SK-N-SH (cell line): ENCODE results near the gene MAP3K5. TPM values are rescaled to one million over a fixed set of nuclear protein-coding genes. Genes with fewer than 3 reads are reported as not detected.
A peak's percentile ranks its signal among the peaks of the same experiment; 100 is the strongest.

Source experiments
- CTCF ChIA-PET: fragments of 300-600, 350-600 bp; formaldehyde crosslinking; extraction: SDS; loops from one replicate; lab custom pipeline; 2021; lab: Yijun Ruan, JAX
- POLR2A ChIA-PET: fragments of 350-600 bp; sonication (Branson Sonifier 250); formaldehyde crosslinking; extraction: SDS; loops from one replicate; lab custom pipeline; 2020; ENCODE audit warnings: antibody characterized with exemption, inconsistent platforms; lab: Yijun Ruan, JAX
- DNase-seq: peaks from one replicate; pipeline ENCODE4 v3.0.0; 2012
- H2AFZ ChIP-seq: fragments of 200-600 bp; sonication (generic); 2 replicates; pipeline ENCODE4 v1.8.1; 2016; ENCODE audit warnings: antibody characterized with exemption, mild to moderate bottlenecking, low read depth
- H3F3A ChIP-seq: fragments of 200-600 bp; sonication (generic); replicated peaks from 2 replicates; pipeline ENCODE3; 2016; ENCODE audit warnings: antibody characterized with exemption, mild to moderate bottlenecking; ENCODE audit not compliant: insufficient read depth
- H3K27ac ChIP-seq, 2 experiments: fragments of 200-500 bp in 1 of 2; fragments of 200-600 bp in 1 of 2; sonication (Bioruptor generic) in 1 of 2; sonication (generic), shearing (Covaris generic) in 1 of 2; 2 replicates each; pipeline versions ENCODE4 v1.5.1 to v1.6.1; 2014 to 2016; ENCODE audit warnings: low read depth in 2 of 2, inconsistent platforms in 1 of 2, low read length in 1 of 2, mild to moderate bottlenecking in 1 of 2, mixed read lengths in 1 of 2
- H3K27me3 ChIP-seq: fragments of 200-600 bp; sonication (generic), shearing (Covaris generic); 2 replicates; pipeline ENCODE4 v1.6.1; 2016; ENCODE audit warnings: mixed run types; ENCODE audit not compliant: insufficient read depth
- H3K36me3 ChIP-seq, 2 experiments: fragments of 200-500 bp in 1 of 2; fragments of 200-600 bp in 1 of 2; sonication (Bioruptor generic) in 1 of 2; sonication (generic) in 1 of 2; replicated peaks in 1 of 2; 2 replicates each; pipeline versions ENCODE3 to v1.5.1; 2014 to 2016; ENCODE audit warnings: low read length in 1 of 2, mild to moderate bottlenecking in 1 of 2; ENCODE audit not compliant: insufficient read depth in 2 of 2, control insufficient read depth in 1 of 2
- H3K4me1 ChIP-seq, 2 experiments: fragments of 200-500 bp in 1 of 2; fragments of 200-600 bp in 1 of 2; sonication (Bioruptor generic) in 1 of 2; sonication (generic), shearing (Covaris generic) in 1 of 2; 2 replicates each; pipeline versions ENCODE4 v1.5.1 to v1.6.1; 2014 to 2016; ENCODE audit warnings: low read depth in 1 of 2, low read length in 1 of 2, mixed run types in 1 of 2; ENCODE audit not compliant: insufficient read depth in 2 of 2, control insufficient read depth in 1 of 2
- H3K4me2 ChIP-seq: fragments of 200-600 bp; sonication (generic), shearing (Covaris generic); 2 replicates; pipeline ENCODE4 v1.6.1; 2017; ENCODE audit warnings: mixed run types
- H3K4me3 ChIP-seq, 2 experiments: fragments of 200-500 bp in 1 of 2; fragments of 200-600 bp in 1 of 2; sonication (Bioruptor generic) in 1 of 2; sonication (generic), shearing (Covaris generic) in 1 of 2; 2 replicates each; pipeline versions ENCODE4 v1.5.1 to v1.8.1; 2014 to 2016; ENCODE audit warnings: low read depth in 2 of 2, inconsistent platforms in 1 of 2, low read length in 1 of 2, mild to moderate bottlenecking in 1 of 2, mixed read lengths in 1 of 2, moderate library complexity in 1 of 2
- H3K79me2 ChIP-seq: fragments of 200-600 bp; sonication (generic); 2 replicates; pipeline ENCODE4 v1.8.1; 2017; ENCODE audit warnings: mild to moderate bottlenecking; ENCODE audit not compliant: insufficient read depth
- H3K9ac ChIP-seq: fragments of 200-600 bp; sonication (generic); 2 replicates; pipeline ENCODE4 v1.6.1; 2017; ENCODE audit warnings: mixed run types
- H3K9me2 ChIP-seq: fragments of 200-600 bp; sonication (generic); 2 replicates; pipeline ENCODE4 v1.6.1; 2017; ENCODE audit warnings: mixed run types
- H3K9me3 ChIP-seq: fragments of 200-600 bp; sonication (generic); 2 replicates; pipeline ENCODE4 v1.6.1; 2017; ENCODE audit warnings: mixed run types, mild to moderate bottlenecking, moderate library complexity
- H4K20me1 ChIP-seq: fragments of 200-600 bp; sonication (generic); 2 replicates; pipeline ENCODE4 v1.6.1; 2017; ENCODE audit warnings: mild to moderate bottlenecking, mixed run types; ENCODE audit not compliant: insufficient read depth
- CTCF ChIP-seq: fragments of 200-600 bp; sonication (generic); IDR thresholded peaks from 2 replicates; pipeline ENCODE4 v1.6.1; 2017; ENCODE audit warnings: antibody characterized with exemption, mild to moderate bottlenecking, moderate library complexity
- EP300 ChIP-seq, 2 experiments: IDR thresholded peaks; 2 replicates each; pipeline versions ENCODE4 v1.4.0 to v1.6.1; 2012; ENCODE audit warnings: borderline replicate concordance in 1 of 2, low read depth in 1 of 2, low read length in 1 of 2
- FOSL2 ChIP-seq: IDR thresholded peaks from 2 replicates; pipeline ENCODE4 v1.4.0; 2012; ENCODE audit warnings: low read depth, mild to moderate bottlenecking, moderate library complexity, borderline replicate concordance
- FOXM1 ChIP-seq: IDR thresholded peaks from 2 replicates; pipeline ENCODE4 v1.4.0; 2012; ENCODE audit warnings: low read depth, mild to moderate bottlenecking
- GABPA ChIP-seq: IDR thresholded peaks from 2 replicates; pipeline ENCODE4 v1.4.0; 2012; ENCODE audit warnings: low read depth, mild to moderate bottlenecking
- IRF3 ChIP-seq: fragments of 150-350 bp; IDR thresholded peaks from 2 replicates; pipeline ENCODE4 v1.6.1; 2016; ENCODE audit warnings: mild to moderate bottlenecking, low read depth, low read length
- MEF2A ChIP-seq: IDR thresholded peaks from 2 replicates; pipeline ENCODE4 v1.4.0; 2012; ENCODE audit warnings: low read depth, borderline replicate concordance
- MXI1 ChIP-seq: IDR thresholded peaks from 2 replicates; pipeline ENCODE4 v1.6.1; 2012; ENCODE audit warnings: mild to moderate bottlenecking, low read depth, low read length, improper control_type of control experiment
- RCOR1 ChIP-seq: fragments of 150-350 bp; IDR thresholded peaks from 2 replicates; pipeline ENCODE4 v1.6.1; 2017; ENCODE audit warnings: antibody characterized with exemption, low read length
- REST ChIP-seq: IDR thresholded peaks from 2 replicates; pipeline ENCODE4 v1.6.1; 2012; ENCODE audit warnings: mild to moderate bottlenecking, low read depth, low read length, moderate library complexity
- RFX5 ChIP-seq: IDR thresholded peaks from 2 replicates; pipeline ENCODE4 v1.6.1; 2012; ENCODE audit warnings: mild to moderate bottlenecking, improper control_type of control experiment, low read length
- TAF1 ChIP-seq: IDR thresholded peaks from 2 replicates; pipeline ENCODE4 v1.6.1; 2012; ENCODE audit warnings: low read depth, mild to moderate bottlenecking, low read length, moderate library complexity, borderline replicate concordance
- TEAD4 ChIP-seq: IDR thresholded peaks from 2 replicates; pipeline ENCODE4 v1.4.0; 2012; ENCODE audit warnings: mild to moderate bottlenecking, borderline replicate concordance; ENCODE audit not compliant: insufficient read depth
- USF1 ChIP-seq: IDR thresholded peaks from 2 replicates; pipeline ENCODE4 v1.4.0; 2012; ENCODE audit warnings: low read depth, borderline replicate concordance
- WGBS: methylation state at CpG from one replicate; pipeline ENCODE4 v1.1.6; 2017; ENCODE audit warnings: low lambda C conversion rate; 5-methylcytosine and 5-hydroxymethylcytosine counted together
- polyA plus RNA-seq, 3 experiments: library from polyadenylated mRNA; depleted of rRNA; stranded (reverse); fragments of >200 nt; gene quantifications; 2 replicates each; pipeline ENCODE4 v1.2.3, GENCODE V29; 2012
- TF ChIP-seq, protein P1 (sequence below): fragments of 150-350 bp; IDR thresholded peaks from 2 replicates; pipeline ENCODE4 v1.6.1; 2017; ENCODE audit warnings: antibody characterized with exemption, low read length, low read depth, borderline replicate concordance

MAP3K5 gene
- polyA plus RNA-seq, 1 of the 3 experiments (the other 2 are of a cell fraction): 1.4 TPM

DNA sequence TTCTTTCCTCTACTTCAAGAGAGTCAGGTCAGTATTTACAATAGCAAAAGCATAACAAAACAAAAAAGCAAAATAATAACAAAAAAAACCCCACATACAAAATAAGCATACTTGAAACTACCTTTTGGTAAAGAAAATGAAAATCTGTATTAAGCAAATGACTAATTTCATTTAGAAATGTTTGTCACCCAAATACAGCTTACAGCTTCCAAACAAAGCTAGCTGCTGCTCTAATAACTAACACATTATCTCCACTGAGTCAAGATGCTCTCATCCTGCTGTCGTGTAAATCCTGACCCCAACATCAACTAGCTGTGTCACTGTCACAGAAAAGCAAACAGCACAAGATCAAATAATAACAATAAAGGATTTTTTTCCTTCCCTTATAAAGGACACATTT, 263.8 kb downstream of the MAP3K5 start:
- CTCF ChIA-PET: interaction anchor here (0.8 to 5.9 kb wide), 5 partner anchors 17 to 211 kb away, joined by 3 to 51 read pairs (median 3); partner anchors contain the start of gene MAP7
- Histone ChIP-seq H3K79me2 (no peaks in the 10 kb centered on the region), H3K9me2 (no peaks in the 10 kb centered on the region), H4K20me1 (no peaks in the 10 kb centered on the region), H3K9me3 (no peaks in the 10 kb centered on the region), H3K36me3 (no peaks in the 10 kb centered on the region), H3K4me1 (peaks cover 0 to 30% of the 10 kb centered on the region in 2 experiments; a peak in 2 of 4 replicates), H3K9ac (no peak overlapping the region), H2AFZ (no peak overlapping the region), H3K4me3 (no peak overlapping the region), H3F3A (no peaks in the 10 kb centered on the region), H3K4me2 (no peak overlapping the region), H3K27ac (no peak overlapping the region), H3K27me3 (no peaks in the 10 kb centered on the region)
- POLR2A ChIA-PET: no interaction called here
- WGBS: 60% methylated on average over 1 of the region's 1 CpG
- no peak for DNase-seq
- no peak for TF ChIP-seq FOSL2
- no peak for TF ChIP-seq TAF1
- no peak for TF ChIP-seq MEF2A
- TF ChIP-seq, protein P1, sequence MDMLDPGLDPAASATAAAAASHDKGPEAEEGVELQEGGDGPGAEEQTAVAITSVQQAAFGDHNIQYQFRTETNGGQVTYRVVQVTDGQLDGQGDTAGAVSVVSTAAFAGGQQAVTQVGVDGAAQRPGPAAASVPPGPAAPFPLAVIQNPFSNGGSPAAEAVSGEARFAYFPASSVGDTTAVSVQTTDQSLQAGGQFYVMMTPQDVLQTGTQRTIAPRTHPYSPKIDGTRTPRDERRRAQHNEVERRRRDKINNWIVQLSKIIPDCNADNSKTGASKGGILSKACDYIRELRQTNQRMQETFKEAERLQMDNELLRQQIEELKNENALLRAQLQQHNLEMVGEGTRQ: no peak

- H3K4me1 ChIP-seq: peaks cover 0 to 30% of the 10 kb centered on the region in 2 experiments; a peak in 2 of 4 replicates
- no peaks in the 10 kb centered on the region for H3K9me3 ChIP-seq
- ChIA-PET POLR2A (no interaction called here), CTCF (interaction anchor here (0.8 to 5.9 kb wide), 4 partner anchors 18 to 210 kb away, joined by 3 to 51 read pairs (median 22); partner anchors contain the start of gene MAP7)
- no peaks in the 10 kb centered on the region for H3F3A ChIP-seq
- H3K9ac ChIP-seq: no peak overlapping the region
- no peak overlapping the region for H3K4me2 ChIP-seq
- WGBS: 63% methylated on average over 6 of the region's 6 CpGs
- peak overlapping the region in 1 of 2 experiments; percentile 48; a peak in 2 of 4 replicates for H3K27ac ChIP-seq
- H2AFZ ChIP-seq: no peak overlapping the region
- no peaks in the 10 kb centered on the region for H3K27me3 ChIP-seq
- H4K20me1 ChIP-seq: no peaks in the 10 kb centered on the region
- H3K79me2 ChIP-seq: no peaks in the 10 kb centered on the region
- no peaks in the 10 kb centered on the region for H3K9me2 ChIP-seq
- no peaks in the 10 kb centered on the region for H3K36me3 ChIP-seq
- DNase-seq: no peak
- no peak overlapping the region for H3K4me3 ChIP-seq
- no peak for TF ChIP-seq USF1
- no peak for TF ChIP-seq TEAD4
- TF ChIP-seq GABPA: no peak
- no peak for TF ChIP-seq RCOR1
- TF ChIP-seq FOXM1: no peak
- TF ChIP-seq FOSL2: no peak
- TF ChIP-seq REST: no peak
- no peak for TF ChIP-seq IRF3
- no peak for TF ChIP-seq RFX5
- TF ChIP-seq, protein P1: no peak
- TF ChIP-seq CTCF: no peak
- no peak for TF ChIP-seq EP300 (IDR thresholded peaks at IDR 0.05; ENCODE audit: borderline replicate concordance in 1 of 2, low read depth in 1 of 2, low read length in 1 of 2)
- no peak for TF ChIP-seq MXI1
- TF ChIP-seq, all 33 proteins: peak for 0
Observed at GRCh38 chr6:136527831-136528230, 264.4 kb downstream of the MAP3K5 start.
